GM19468 (cell line): ENCODE results near the gene LEF1.
"Not testable (repeated sequence)": the region's sequence is repeated elsewhere in the genome, so short reads cannot be mapped to it uniquely, and the experiment has no call there.

ENCODE experiments used
- ATAC-seq: cut with Tn5 transposase; IDR thresholded peaks from one replicate; pipeline ENCODE4 v1.9.1; 2021; ENCODE audit warnings: mild to moderate bottlenecking, moderate library complexity, moderate number of reproducible peaks; ENCODE audit not compliant: unreplicated experiment; ENCODE audit errors: extremely low read depth

Gene LEF1

GRCh38 chr4:108044951-108045686 is 123.6 kb downstream of the LEF1 start:
- ATAC-seq, result no peak

GRCh38 chr4:108043526-108043925 is 125.2 kb downstream of the LEF1 start:
- no peak for ATAC-seq

GRCh38 chr4:108042927-108043326 is 125.8 kb downstream of the LEF1 start:
- no peak for ATAC-seq

GRCh38 chr4:108037884-108038283 is 130.8 kb downstream of the LEF1 start:
- ATAC-seq, result no peak

- peak; percentile 91 for ATAC-seq
Observed at GRCh38 chr4:108036213-108036612, 132.5 kb downstream of the LEF1 start.

- ATAC-seq, result no peak
Observed at GRCh38 chr4:108035691-108036090, 133.0 kb downstream of the LEF1 start.

- no peak for ATAC-seq
Observed at GRCh38 chr4:108034565-108034964, 134.2 kb downstream of the LEF1 start.

- no peak for ATAC-seq
Observed at GRCh38 chr4:108033348-108033747, 135.4 kb downstream of the LEF1 start.

GRCh38 chr4:108031427-108032083 is 137.2 kb downstream of the LEF1 start:
- ATAC-seq, result no peak

GRCh38 chr4:108030332-108030731 is 138.4 kb downstream of the LEF1 start:
- ATAC-seq, result peak; percentile 85

- no peak for ATAC-seq
Observed at GRCh38 chr4:108029731-108030130, 139.0 kb downstream of the LEF1 start.

GRCh38 chr4:108029016-108029720 is 139.6 kb downstream of the LEF1 start:
- ATAC-seq, result no peak

GRCh38 chr4:108024878-108025165 is 143.9 kb downstream of the LEF1 start:
- ATAC-seq, result no peak

- no peak for ATAC-seq
Observed at GRCh38 chr4:108024085-108024877, 144.5 kb downstream of the LEF1 start.

- no peak for ATAC-seq
Observed at GRCh38 chr4:108018884-108019187, 149.9 kb downstream of the LEF1 start.

GRCh38 chr4:108018040-108018883 is 150.5 kb downstream of the LEF1 start:
- ATAC-seq, result no peak

GRCh38 chr4:108013955-108014354 is 154.8 kb downstream of the LEF1 start:
- ATAC-seq, result no peak

GRCh38 chr4:108013327-108013726 is 155.4 kb downstream of the LEF1 start:
- ATAC-seq, result no peak

GRCh38 chr4:108012382-108012781 is 156.3 kb downstream of the LEF1 start:
- not testable (repeated sequence) for ATAC-seq

- ATAC-seq, result no peak
Observed at GRCh38 chr4:108010167-108010566, 158.6 kb downstream of the LEF1 start.
